H1 (cell line): ENCODE measurements around the gene ZBTB4. TPM values are rescaled to one million over a fixed set of nuclear protein-coding genes. Genes with fewer than 3 reads are reported as not detected.
A peak's percentile ranks its signal among the peaks of the same experiment; 100 is the strongest.

Experiments used
- BACH1 ChIP-seq: IDR thresholded peaks from 2 replicates; pipeline ENCODE4 v1.6.1; 2012; ENCODE audit warnings: low read length, improper control_type of control experiment
- BCL11A ChIP-seq, 2 experiments: IDR thresholded peaks; one replicate each; pipeline ENCODE4 v1.6.1; 2011; ENCODE audit warnings: low read depth in 2 of 2, low read length in 2 of 2, mild to moderate bottlenecking in 2 of 2
- CHD1 ChIP-seq: IDR thresholded peaks from 2 replicates; pipeline ENCODE4 v1.6.1; 2012; ENCODE audit warnings: low read depth, low read length, improper control_type of control experiment
- EP300 ChIP-seq, 2 experiments: IDR thresholded peaks; 1 replicate in 1 of 2; 2 replicates in 1 of 2; pipeline ENCODE4 v1.6.1; 2011 to 2012; ENCODE audit warnings: low read depth in 2 of 2, low read length in 2 of 2, mild to moderate bottlenecking in 2 of 2, borderline replicate concordance in 1 of 2, inconsistent platforms in 1 of 2, moderate library complexity in 1 of 2
- HDAC6 ChIP-seq: IDR thresholded peaks from one replicate; pipeline ENCODE4 v1.7.1; 2012; ENCODE audit warnings: low read depth, mild to moderate bottlenecking, inconsistent platforms, low read length, moderate library complexity
- JUND ChIP-seq: IDR thresholded peaks from 2 replicates; pipeline ENCODE4 v1.6.1; 2011; ENCODE audit warnings: mild to moderate bottlenecking, improper control_type of control experiment, low read length
- KDM5A ChIP-seq: fragments of 200-600 bp; IDR thresholded peaks from 2 replicates; pipeline ENCODE4 v1.7.1; 2012; ENCODE audit warnings: mild to moderate bottlenecking, low read length, inconsistent platforms, mixed read lengths
- NANOG ChIP-seq: IDR thresholded peaks from 2 replicates; pipeline ENCODE4 v1.6.1; 2011; ENCODE audit warnings: low read length, low read depth, mild to moderate bottlenecking, inconsistent platforms; ENCODE audit not compliant: insufficient read depth, poor library complexity, severe bottlenecking
- PHF8 ChIP-seq: fragments of 200-600 bp; sonication (generic); conservative IDR thresholded peaks from 2 replicates; pipeline ENCODE4 v1.7.1; 2012; ENCODE audit warnings: low read depth, mild to moderate bottlenecking, inconsistent platforms, low read length, moderate library complexity
- POLR2A ChIP-seq, 2 experiments: IDR thresholded peaks; 1 replicate in 1 of 2; 2 replicates in 1 of 2; pipeline ENCODE4 v1.6.1; 2011; ENCODE audit warnings: low read depth in 2 of 2, low read length in 2 of 2, mild to moderate bottlenecking in 2 of 2; ENCODE audit errors: control extremely low read depth in 1 of 2
- RNF2 ChIP-seq: fragments of 200-900, 300-1000 bp; sonication (generic); IDR thresholded peaks from 2 replicates; pipeline ENCODE4 v1.7.1; 2016; ENCODE audit warnings: borderline replicate concordance, low read depth, mild to moderate bottlenecking, antibody characterized with exemption, low read length; ENCODE audit not compliant: poor library complexity, severe bottlenecking; ENCODE audit errors: missing control alignments
- SAP30 ChIP-seq: fragments of 300-600 bp; sonication (generic); IDR thresholded peaks from 2 replicates; pipeline ENCODE4 v1.7.1; 2012; ENCODE audit warnings: low read length, moderate library complexity, mild to moderate bottlenecking, inconsistent platforms; ENCODE audit not compliant: insufficient read depth, insufficient replicate concordance
- SIRT6 ChIP-seq: IDR thresholded peaks from one replicate; pipeline ENCODE4 v1.7.1; 2012; ENCODE audit warnings: low read length, inconsistent platforms
- SIX5 ChIP-seq: IDR thresholded peaks from 2 replicates; pipeline ENCODE4 v1.6.1; 2011; ENCODE audit warnings: mild to moderate bottlenecking, low read depth, low read length
- SRF ChIP-seq: IDR thresholded peaks from 2 replicates; pipeline ENCODE4 v1.6.1; 2011; ENCODE audit warnings: mild to moderate bottlenecking, low read depth, low read length, moderate library complexity
- TAF7 ChIP-seq: optimal IDR thresholded peaks from 2 replicates; pipeline ENCODE3; 2011; ENCODE audit warnings: low read depth, mild to moderate bottlenecking, inconsistent platforms, low read length, moderate library complexity, borderline replicate concordance
- TBP ChIP-seq: IDR thresholded peaks from 2 replicates; pipeline ENCODE4 v1.6.1; 2011; ENCODE audit warnings: low read depth, low read length, improper control_type of control experiment
- YY1 ChIP-seq: IDR thresholded peaks from 2 replicates; pipeline ENCODE4 v1.6.1; 2011; ENCODE audit warnings: low read depth, mild to moderate bottlenecking, low read length
- polyA plus RNA-seq, 7 experiments: library from polyadenylated mRNA; depleted of rRNA in 3 of 7; stranded (reverse) in 5 of 7; unstranded in 2 of 7; fragments of >200 nt in 5 of 7; fragments of 200-250 nt in 2 of 7; gene quantifications; 1 replicate in 5 of 7; 2 replicates in 1 of 7; 4 replicates in 1 of 7; pipeline versions ENCODE4 v1.2.1 to v1.2.3, GENCODE V29; 2011 to 2013; ENCODE audit warnings: missing spikeins in 2 of 7, mixed read lengths in 2 of 7
- total RNA-seq: library from RNA; stranded (reverse); fragmentation: NEBNext Ultra II Directional; extraction: Animal tissue kit (Norgen Biotek cat#: 25700); gene quantifications from 2 replicates; pipeline ENCODE4 v1.2.1, GENCODE V29; 2021
- TF ChIP-seq, protein P1 (sequence below): IDR thresholded peaks from 2 replicates; pipeline ENCODE4 v1.6.1; 2011; ENCODE audit warnings: low read depth, mild to moderate bottlenecking, low read length; ENCODE audit not compliant: insufficient read depth
- TF ChIP-seq, protein P2 (sequence below): IDR thresholded peaks from 2 replicates; pipeline ENCODE4 v1.6.1; 2012; ENCODE audit warnings: inconsistent platforms

Gene ZBTB4
- total and polyA plus RNA-seq, 2 of the 8 experiments (the other 6 are each of a cell fraction or from before 2014, with no cell fraction given): 5.9 to 10.1 TPM

DNA sequence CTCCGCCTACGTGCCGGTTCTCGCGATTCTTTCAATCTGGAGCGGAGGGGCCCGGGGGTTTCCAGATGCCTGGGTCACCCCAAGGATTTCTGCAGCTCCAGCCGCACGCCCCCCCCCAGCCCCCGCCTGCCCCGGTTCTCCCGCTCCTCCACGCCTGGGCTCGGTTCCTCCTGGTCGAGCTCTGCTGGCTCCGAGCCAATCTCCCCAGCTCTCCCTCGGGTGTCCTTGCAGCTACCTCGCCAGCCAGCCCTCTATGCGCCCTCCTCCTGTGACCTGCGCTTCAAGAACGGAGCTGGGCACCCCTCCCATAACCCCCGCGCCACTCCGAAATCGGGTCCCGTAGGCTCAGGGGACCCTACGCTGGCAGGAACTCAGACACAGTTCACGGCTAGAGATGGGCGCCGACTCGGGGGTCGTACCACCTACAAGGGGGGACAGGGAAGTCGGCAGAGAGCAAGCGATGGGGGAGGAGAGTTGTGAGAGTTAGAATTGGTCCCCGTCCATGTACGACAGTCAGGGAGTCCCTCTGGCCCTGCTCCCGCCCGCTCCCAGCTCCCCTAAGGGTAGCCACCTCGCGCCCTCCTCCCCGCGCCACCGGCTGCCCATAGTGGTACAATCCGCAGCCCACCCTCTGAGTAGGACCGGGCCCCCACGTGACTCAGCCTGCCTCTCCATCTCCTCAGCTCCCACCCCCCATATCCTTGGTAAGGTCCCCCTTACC is 39.2 kb downstream of the ZBTB4 start (continued):
- TF ChIP-seq BACH1 (no peak), EP300 (IDR thresholded peaks at IDR 0.05; ENCODE audit: borderline replicate concordance in 1 of 2, low read depth in 2 of 2, low read length in 2 of 2) (peak in 1 of 2 experiments; percentile 97; a peak in 2 of 3 replicates), NANOG (no peak), KDM5A (no peak), POLR2A (IDR thresholded peaks at IDR 0.05; ENCODE audit: control extremely low read depth in 1 of 2, low read depth in 2 of 2, low read length in 2 of 2) (0 out of 3 replicates have a peak, but pooled peaks of 1 of the 2 experiments have one; percentile 13), TBP (0 out of 2 replicates have a peak, but pooled peaks have one; percentile 12), SAP30 (no peak), YY1 (no peak), TAF7 (no peak), BCL11A (IDR thresholded peaks at IDR 0.05; ENCODE audit: low read depth in 2 of 2, low read length in 2 of 2) (no peak), HDAC6 (no peak), PHF8 (0 out of 2 replicates have a peak, but pooled peaks have one; percentile 31), SIRT6 (no peak), CHD1 (peak; percentile 93), RNF2 (no peak), SIX5 (peak; percentile 39; the same call in 1 of the 2 replicates), JUND (peak; percentile 94), SRF (no peak)
- TF ChIP-seq, protein P1, sequence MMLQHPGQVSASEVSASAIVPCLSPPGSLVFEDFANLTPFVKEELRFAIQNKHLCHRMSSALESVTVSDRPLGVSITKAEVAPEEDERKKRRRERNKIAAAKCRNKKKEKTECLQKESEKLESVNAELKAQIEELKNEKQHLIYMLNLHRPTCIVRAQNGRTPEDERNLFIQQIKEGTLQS: peak; percentile 72; the same call in 1 of the 2 replicates
- TF ChIP-seq, protein P2, sequence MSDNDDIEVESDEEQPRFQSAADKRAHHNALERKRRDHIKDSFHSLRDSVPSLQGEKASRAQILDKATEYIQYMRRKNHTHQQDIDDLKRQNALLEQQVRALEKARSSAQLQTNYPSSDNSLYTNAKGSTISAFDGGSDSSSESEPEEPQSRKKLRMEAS: peak; percentile 69; the same call in 1 of the 2 replicates
